HG03025 (cell line): ENCODE data around the gene ATP1A1.

Source experiments
- ATAC-seq: cut with Tn5 transposase; IDR thresholded peaks from one replicate; pipeline ENCODE4 v1.9.1; 2021; ENCODE audit warnings: mild to moderate bottlenecking, moderate library complexity; ENCODE audit not compliant: unreplicated experiment, low FRiP score

ATP1A1 gene

DNA sequence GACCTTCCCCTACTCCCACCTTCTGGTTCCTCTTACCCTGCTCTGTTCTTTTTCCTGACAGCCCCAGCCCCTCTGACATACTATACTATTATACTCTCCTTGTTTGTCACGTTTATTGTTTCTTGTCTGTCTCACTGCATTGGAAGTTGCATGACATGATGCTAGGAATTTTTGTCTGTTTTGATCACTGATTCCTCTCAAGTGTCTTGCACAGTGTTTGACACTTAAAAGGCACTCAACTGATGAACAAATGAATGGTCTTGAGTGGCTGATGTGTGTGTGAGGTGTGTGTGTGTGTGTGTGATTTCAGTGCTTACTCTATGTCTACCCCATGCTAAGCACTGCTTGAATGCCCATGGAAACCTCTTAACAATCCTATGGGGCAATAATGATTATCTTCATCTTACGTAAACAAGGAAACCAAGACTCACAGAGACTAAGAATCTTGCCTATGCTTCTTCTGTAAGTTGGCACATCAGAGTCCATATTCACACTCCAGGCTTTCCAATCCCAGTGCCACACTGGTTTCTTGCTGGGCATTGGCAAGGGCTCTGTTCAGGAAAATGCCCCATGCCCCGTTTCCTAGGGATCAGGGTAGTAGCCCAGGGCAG, 59.7 kb downstream of the ATP1A1 start:
- ATAC-seq, result no peak

DNA sequence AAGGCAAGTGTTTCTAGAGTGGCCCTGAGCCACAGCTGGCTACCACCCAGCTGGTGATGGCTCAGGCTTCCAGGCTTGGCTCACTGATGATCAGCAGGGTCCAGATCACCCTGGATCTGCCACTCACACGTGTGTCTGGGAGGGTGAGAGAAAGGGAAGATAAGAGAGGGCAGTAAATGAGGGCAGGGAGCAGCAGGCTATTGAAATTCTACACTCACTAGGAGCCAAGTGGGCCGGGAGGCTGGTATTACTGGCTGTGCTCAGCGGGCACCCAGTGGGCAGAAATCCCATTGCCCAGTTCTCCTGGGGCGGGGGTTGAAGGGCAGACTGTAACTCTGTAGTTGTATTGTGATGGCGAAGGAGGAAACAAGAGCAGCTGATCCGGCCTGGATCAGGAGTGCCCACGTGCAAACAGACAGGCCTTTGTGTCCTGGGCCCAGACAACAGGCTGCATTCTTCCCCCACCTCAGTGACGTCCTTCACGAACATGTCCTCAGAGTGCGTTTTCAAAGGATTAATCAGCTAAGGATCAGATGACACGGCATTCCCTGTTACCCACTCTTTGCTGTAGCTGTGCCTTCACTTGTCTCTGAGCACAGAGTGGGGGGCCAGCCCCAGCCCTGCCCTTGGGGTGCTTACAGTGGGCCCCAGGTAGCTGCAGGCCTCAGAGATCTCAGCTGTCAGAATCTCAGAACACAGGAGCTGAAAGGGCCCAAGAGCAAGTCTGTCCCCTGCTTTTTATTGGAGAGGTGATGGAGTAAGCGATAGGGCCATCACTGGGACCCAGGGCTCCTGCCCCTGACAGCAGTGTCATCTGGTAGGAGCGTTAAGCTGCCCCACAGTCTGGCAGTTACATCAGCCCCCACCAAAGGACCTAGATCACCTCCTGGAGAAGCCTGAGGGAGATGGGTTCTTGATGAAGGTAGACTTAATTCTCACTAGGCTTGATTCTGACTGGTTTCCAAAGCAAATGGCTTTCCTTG, 60.5 kb downstream of the ATP1A1 start:
- no peak for ATAC-seq

DNA sequence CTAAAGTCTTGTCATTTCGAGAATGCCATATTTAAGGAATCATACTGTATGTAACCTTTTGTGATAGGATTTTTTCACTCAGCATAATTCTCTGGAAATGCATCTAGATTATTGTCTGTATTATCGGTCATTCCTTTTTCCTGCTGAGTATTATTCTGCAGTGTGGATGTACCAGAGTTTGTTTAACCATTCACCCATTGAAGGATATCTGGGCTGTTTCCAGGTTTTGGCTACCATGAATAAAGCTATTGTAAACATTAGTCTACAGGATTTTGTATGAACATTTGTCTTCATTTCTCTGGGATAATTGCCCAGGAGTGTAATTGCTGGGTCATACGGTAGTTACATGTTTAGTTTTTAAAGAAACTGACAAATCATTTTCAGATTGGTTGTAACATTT, 61.8 kb downstream of the ATP1A1 start:
- ATAC-seq, result no peak

DNA sequence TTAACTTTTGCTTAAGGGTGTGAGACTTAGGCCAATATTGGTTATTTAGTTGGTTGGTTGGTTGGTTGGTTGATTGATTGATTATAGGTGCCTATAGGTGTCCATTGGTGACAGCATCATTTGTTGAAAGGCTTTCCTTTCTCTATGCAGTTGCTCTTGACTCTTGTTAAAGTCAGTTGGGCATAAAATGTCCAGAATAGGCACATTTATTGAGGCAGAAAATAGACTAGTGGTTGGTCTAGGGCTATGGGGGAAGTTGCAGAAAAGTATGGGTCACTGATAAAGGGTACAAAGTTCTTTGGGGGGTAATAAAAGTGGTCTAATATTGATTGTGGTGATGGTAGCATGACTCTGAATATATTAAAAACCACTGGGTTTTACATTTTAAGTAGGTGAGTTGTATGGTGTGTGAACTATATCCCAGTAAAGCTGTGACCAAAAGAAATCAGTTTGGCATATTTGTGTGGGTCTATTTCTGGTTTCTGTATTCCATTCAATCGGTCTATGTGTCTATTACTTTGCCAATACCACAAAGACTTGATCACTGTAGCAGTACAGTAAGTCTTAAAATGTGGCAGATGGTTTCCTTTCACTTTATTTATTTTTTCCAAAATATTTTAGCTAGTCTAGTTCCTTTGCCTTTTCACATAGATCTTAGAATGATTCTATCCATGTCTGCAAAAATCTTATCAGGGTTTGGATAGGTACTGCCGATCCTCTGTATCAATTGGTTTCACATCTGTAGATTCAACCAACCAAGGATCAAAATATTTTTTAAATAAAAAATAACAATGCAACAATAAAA, 63.0 kb downstream of the ATP1A1 start:
- ATAC-seq, result no peak

DNA sequence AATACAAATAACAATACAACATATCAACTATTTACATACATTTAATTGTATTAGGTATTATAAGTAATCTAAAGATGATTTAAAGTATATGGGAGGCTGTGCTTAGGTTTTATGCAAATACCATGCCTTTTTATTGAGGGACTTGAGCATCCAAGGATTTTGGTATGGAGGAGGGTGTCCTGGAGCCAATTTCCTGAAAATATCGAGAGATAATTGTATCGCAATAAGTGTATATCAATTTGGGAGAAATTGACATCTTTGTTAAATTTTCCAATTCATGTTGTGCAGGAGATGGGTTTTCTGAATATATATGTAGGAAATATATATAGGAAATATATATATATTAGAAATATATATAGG, 63.5 kb downstream of the ATP1A1 start:
- ATAC-seq, result no peak

DNA sequence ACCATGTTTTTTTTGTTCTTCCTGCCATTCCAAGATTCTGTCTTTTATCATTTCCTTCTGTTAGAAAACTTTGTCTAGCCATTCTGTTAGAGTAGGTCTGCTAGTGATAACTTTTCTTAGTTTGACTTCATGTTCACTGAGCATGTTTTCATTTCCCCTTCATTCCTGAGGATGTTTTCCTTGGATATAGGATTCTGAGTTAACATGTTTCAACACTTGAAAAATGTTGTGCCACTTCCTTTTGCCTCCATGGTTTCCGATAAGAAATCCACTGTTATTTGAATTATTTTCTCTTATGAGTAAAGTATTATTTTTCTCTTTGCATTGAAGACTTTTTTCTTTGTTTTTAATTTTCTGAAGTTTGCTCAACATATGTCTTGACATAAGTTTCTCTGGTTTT, 66.7 kb downstream of the ATP1A1 start:
- ATAC-seq, result no peak

DNA sequence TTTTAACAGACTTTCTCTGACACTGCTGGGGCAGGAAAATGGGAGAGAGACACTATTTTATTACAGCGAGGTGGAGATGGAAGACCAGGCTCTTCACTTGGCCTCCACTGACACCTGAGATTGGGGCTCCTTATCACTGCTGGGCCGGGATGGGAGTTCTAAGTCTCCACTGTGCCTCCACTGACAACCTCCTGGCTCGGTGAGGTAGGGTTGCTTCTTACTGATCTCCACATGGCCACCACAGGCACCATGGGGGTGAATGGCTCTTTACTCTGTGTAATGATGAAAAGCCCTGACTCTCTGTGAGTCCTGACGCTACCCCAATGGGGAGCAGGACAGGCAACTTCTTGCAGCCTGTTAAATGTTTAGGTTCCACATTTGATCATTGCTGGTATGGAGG, 67.7 kb downstream of the ATP1A1 start:
- no peak for ATAC-seq

DNA sequence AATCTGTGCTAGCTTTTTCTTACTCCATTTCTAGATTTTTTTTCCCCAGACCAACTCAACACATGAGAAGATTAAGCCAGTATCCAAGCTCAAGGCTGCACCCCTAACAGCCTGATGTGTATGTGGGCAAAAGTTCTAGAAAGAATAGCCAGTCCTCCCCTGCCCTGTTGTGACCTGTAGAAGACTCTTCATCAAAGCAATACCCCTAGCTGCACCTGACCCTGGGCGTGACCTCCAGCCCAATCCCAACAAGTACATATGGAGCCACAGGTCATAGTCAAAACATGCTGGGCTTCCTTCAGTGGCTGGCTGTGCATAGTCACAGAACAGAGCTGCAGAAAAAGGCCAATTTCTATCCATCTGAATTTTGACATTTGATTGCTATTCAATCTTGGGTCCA, 72.5 kb downstream of the ATP1A1 start:
- ATAC-seq, result no peak

DNA sequence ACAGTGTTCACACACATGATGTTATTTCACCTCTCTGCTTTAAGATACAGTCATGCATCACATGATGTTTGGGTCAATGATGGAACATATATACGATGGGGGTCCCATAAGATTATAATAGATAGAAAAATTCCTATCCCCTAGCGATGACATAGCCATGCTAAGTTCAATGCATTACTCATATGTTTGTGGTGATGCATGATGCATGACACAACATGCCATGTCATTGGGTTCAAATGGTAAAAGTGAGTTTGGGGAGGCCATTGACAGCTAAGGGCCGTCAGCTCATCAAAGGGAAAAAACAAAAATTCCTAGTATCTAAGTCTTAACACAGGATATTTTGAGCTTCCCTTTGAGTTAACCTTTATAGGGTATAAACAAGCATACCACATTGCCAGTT, 73.6 kb downstream of the ATP1A1 start:
- no peak for ATAC-seq

DNA sequence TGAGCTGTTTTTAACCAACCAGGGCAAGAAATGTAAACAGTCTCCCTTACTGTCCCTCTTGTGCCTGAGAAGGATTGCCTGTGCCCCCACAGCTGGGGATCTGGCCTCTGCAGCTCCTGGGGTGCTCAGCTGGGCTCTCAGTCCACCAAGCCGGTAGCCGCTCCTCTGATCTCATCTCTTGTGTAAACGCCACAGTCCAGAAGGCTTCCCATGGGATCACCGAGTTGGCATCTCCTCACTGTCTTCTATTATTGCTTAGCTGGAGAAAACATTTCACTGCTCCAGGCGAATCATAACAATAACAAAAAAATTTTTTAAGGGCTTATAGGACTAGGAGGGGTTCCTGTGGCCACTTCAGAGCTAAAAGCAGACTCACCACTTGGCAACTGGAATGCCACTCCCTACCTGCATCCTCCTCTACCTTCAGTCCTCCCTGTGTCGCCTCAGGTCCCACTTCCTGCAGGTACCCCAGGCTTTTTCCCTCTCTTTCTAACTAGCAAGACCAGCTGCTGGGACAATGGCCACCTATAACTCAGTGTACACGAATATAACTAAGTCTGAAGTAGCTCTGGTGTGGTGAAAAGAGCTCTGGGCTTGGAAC, 75.8 kb downstream of the ATP1A1 start:
- ATAC-seq, result no peak

DNA sequence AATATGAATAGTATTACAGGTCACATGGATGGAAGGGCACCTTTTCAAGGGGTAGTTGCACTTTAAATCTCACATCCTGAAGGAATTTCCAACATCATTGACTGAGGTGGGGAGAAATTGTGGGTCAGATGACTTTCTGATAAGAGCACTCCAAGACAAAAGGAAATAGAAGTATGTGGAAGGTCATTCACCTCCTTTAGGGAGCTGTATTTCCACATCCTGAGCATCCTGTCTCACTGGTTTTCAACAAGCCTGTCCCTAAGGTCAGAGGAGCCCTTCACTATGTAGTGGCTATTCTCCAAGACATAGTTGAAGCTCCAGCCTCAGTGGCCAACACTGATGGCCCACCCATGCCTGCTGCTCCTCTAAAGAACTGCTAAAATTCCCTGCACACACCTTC, 76.5 kb downstream of the ATP1A1 start:
- ATAC-seq, result no peak

DNA sequence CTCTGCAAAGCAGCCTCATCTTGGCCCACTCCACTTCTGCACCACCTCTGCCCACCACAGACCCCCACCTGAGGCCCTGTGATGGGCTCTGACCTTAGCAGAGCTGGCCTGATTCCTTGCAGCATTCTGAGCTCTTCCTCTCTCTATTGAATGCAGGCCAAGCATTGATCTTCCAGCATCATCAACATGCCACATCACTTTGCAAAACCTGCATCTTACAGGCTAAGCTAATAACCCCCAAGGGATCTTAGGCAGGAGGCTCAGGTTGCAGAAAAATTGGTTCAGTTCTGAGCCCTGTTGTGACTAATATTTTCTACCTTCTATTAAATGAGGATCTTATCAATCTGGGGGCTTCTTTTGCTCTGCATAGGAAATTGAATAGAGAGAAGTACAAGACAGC, 78.7 kb downstream of the ATP1A1 start:
- ATAC-seq, result no peak

DNA sequence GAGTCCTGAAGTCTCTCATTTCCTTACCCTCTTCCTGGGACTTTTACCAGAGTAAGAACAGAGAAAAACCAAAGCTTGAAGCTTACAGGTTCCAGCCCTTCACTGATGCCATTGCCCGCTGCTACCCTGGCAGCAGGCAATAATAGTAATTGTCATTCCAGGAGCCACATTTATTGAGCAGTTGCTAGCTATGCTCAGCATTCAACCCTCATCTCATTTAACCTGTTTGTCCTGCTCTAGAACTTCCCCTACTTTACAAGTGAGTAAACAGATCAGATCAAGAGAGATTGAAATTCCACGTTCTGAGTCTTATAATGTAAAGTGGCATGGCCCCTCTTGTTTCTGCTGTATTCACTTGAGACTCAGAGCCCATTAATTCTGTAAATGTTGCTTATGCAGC, 80.4 kb downstream of the ATP1A1 start:
- no peak for ATAC-seq

DNA sequence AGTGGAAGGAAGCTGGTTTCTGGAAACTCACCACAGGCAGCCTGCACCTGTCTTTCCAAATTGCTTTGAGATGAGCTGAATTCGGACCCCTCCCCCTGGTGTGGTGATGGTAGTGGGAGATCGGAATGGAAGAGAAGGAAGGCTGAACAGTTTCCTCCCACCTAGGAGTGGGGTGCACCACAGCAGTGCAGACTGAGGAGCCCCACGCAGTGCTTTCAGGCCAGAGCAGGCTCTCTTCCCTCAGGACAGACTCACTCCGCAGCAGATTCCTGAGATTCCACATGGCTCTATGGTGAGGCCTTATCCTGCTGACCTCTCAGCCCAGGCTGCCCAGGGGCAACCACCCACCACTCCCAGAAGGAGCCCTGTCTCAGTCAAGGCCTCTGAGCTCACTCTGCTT, 80.9 kb downstream of the ATP1A1 start:
- ATAC-seq, result no peak
